ENCODE results near the gene ZFAND4.
"Not testable (repeated sequence)": the region's sequence is repeated elsewhere in the genome, so short reads cannot be mapped to it uniquely, and the experiment has no call there.

Gene ZFAND4

DNA sequence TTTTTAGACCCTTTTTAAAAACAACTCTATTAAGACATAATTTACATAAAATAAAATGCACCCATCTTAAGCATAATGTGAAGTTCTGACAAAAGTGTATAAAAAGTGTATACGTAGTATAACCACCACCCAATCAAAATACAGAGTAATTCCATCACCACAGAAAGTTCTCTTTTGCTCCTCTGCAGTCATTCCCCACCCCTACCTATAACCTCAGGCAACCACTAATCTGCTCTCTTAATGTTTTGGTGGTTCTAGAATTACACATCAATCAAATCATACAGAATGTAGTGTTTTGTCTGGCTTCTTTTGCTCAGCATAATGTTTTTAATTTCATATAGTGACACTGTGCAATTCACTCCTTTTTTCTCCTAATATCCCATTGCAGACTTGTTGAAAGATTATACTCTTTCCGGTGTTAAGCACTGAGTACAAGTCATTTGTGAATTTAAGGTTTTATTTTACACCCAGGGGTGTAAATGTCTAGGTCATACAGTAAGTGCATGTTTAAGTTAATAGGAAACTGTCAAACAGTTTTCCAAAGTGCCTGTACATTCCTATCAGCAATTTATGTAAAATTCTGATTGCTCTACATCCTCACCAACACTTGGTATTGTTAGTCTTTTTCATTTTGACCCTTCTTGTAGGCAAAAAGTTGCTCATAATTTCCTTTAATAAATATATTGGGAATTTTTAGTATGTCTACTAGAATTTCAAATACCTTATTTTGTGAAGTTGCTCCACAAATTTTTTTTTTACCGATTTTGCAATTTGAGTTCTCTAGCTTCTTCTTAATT lies 86.3 kb downstream of the ZFAND4 start:
- DNase-seq = no peak

DNA sequence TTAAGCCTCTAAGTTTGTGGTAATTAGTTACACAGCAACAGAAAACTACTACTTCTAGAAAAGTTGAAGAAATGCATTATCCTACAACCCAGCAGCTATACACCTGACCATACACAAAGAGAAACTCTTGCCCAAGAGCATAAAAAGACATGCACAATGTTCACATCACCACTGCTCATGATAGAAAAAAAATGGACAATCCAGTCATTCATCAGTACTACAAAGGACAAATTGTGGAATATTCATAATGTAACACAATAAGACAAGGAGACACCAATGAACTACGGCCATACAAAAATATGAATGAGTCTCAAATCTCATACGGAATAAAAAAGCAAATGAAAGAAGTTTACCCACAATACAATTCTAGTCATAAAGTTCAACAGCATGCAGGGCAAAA lies 87.4 kb downstream of the ZFAND4 start:
- DNase-seq = no peak

DNA sequence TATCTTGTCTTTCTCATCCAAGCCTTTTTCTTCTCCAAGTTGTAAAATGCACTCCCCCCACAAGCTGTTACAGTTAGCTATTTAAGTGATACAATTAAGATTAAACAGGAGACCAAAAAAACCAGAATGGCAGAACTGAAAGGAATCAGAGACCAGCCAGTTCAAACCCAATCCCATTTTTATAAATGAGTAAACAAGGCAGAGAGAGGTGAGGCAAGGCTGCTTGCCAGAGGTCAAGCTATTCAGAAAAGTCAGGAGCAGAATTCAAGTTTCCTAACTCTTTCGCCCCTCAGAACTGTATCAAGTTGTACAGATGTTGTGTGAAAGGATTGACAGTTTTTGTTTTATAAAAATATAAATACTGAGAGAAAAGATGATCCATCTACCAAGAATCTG lies 90.2 kb downstream of the ZFAND4 start:
- no peak for DNase-seq

DNA sequence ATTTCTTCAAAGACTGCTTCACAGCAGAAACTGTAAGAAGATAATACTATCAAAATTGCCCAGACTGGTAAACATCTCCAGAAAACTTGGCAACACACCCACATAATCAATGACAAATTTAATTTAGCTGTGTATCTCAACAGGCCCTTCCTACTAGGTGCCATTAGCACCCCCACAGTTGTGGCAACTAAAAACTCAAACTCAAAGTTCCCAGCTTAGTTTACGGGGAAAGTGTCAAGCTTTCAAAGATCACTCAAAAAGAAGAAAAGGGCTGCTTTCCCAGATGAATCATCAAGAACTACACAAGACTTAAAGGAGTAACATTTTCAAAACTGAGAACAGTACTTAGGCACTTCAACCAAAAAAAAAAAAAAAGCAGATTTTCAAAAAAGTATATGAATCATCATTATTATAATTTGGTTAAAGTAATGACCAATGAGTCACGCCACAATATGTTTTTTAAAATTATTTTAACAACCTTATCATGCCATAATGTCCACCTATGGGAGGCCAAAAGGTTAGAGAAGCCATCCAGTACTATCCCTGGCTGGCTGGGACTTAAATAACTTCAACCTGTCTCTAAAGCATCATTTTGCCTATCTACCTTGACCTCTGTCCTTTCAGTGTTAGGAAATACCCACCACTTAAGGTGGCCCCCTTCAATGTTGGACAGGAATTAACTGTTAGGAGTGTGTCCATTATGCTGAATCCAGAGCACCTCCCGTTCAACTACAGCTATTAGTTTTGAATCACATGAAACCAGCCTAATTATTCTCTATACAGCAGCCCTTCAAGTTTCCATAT lies 90.8 kb downstream of the ZFAND4 start:
- DNase-seq = no peak

DNA sequence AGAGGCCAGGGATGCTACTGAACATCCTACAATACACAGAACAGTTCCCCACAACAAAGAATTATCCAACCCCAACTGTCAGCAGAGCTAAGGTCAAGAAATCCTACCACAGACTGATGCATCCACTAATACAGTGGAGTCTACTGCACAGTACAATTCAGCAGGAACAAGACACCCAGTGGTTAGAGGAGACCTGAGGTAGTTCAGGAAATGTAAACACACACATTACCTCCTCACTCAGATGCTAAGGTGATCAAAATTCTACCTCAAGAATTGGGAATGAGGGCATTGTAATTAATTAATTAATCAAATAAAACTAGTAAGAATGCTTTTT lies 91.4 kb downstream of the ZFAND4 start:
- DNase-seq = no peak

DNA sequence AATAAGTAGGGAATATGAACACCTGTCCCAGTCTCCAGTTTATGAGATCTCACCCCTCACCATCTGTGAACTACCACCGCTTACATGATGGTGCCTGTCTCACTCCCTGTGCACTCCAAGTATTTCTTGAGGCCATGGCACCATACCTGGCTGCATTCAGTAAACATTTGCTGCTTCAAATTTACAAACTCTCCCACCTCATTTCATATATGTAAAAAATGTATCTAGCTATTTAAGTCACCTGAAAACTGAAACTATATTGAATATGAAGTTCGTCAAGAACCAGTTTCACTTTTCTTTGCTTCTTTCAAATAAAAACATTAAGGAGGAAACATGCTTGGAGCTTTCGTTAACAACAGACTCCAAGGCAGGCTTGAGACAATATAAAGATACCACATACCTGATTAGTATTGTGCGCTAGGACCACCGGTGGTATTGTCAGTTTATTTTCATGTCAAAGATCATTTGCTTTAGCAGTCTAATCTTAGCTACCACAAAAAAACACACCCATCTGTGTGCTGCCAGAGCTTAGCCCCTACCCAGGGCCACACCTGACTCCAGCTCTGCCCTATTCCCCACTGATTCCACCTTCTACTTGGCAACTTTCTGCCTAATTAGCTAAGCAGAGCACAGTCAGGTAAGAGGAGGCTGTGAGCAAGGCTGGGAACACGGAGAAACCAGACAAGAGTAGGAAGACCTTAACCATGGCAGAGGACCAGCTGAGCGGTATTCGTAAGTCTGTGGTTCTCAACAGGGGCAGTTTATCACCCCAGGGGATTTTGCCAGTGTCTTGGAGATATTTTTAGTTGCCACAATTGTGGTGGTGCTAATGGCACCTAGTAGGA lies 92.0 kb downstream of the ZFAND4 start:
- no peak for DNase-seq

DNA sequence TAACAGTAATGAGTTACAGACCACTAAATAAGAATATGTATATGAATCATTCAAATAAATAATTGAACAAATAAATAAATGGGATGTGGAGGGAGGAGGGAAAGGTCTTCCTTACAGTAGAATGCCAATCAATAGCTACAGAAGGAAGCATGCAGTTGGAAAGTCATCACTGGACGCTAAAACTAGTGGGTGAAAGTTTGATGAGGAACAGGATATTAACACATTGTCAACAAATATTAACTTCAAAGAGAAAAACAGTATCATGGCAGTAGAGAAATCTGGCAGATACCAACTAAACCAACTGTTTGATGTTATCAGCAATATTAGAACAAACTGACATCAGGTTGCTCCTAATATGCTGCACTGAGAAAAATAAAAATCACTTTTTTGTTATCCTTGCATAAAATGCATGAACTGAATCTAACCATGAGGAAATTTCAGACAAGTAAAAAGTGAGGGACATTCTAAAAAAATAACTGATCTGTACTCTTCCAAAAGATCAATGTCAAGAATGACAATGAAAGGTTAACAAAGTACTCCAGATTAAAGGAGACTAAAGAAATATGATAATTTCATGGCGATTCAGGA lies 94.1 kb downstream of the ZFAND4 start:
- DNase-seq = no peak

DNA sequence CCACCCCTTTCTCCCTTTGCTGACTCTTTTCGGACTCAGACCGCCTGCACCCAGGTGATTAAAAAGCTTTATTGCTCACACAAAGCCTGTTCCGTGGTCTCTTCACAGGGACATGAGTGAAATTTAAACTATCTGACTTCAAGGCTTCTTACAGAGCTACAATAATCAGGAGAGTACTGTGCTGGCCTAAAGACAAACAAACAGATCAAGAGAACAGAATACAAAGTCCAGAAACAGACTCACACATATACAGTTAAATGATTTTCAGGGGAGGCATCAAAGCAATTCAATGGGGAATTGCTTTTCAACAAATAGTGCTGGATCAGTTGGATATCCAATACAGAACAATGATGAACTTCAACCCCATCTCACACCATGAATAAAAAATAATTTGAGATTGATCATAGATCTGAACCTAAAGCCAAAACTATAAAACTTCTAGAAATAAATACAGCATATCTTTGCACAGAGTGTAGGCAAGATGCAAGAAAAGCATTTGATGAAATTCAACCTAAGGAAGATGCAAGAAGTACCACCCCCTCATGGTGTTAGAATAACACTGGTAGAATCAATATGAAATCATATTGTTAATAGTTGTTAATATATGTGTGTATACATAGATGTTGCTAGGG lies 96.5 kb downstream of the ZFAND4 start:
- DNase-seq = no peak

DNA sequence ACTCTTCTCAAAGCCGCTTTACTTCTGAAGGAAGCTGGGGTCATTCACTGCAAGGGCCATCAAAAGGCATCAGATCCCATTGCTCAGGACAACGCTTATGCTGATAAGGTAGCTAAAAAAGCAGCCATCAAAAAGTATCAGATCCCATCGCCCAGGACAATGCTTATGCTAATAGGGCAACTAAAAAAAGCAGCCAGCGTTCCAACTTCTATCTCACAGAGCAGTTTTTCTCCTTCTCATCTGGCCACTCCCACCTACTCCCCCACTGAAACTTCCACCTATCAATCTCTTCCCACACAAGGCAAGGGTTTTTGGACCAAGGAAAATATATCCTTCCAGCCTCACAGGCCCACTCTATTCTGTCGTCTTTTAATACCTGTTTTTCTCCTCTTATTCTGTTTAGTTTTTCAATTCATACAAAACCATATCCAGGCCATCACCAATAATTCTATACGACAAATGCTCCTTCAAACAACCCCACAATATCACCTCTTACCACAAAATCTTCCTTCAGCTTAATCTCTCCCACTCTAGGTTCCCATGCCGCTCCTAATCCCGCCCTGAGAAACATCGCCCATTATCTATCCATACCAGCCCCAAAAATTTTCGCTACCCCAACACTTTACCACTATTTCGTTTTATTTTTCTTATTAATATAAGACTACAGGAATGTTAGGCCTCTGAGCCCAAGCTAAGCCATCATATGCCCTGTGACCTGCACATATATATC lies 97.4 kb downstream of the ZFAND4 start:
- DNase-seq = not testable (repeated sequence)

DNA sequence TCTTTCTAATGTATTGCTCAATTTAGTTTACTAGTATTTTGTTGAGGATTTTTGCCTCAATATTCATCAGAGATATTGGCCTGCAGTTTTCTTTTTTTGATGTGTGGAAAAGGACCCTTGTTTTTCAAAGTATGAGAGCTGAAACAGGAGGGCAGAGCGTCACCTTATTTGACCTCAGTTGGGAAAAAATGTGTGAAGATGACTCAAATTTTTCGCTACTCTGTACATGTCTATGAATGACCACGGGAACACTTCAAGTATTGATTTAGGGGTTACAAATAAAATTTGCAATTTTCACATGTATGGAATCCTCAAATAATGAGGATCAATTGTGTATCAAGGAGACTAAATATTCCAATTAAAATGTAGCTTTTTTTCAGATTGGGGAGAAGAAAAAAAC lies 103.1 kb downstream of the ZFAND4 start:
- DNase-seq = no peak

DNA sequence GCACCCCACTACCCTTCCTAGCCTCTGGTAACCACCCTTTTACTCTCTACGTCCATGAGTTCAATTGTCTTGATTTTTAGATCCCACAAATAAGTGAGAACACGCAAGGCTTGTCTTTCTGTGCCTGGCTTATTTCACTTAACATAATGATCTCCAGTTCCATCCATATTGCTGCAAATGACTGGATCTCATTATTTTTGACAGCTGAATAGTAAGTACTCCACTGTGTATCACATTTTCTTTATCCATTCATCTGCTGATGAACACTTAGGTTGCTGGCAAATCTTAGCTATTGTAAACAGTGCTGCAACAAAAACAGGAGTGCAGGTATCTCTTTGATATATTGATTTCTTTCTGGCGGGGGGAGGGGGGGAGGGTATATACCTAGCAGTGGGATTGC lies 106.2 kb downstream of the ZFAND4 start:
- DNase-seq = no peak

Data from activated CD4-positive, alpha-beta T cell treated with anti-CD3 and anti-CD28 coated beads for 1 hour (primary cell).